T-cell (primary cell): Measurements from ENCODE around the gene LGALS7B. TPM values are rescaled to one million over a fixed set of nuclear protein-coding genes. Genes with fewer than 3 reads are reported as not detected.
"Not testable (repeated sequence)": the region's sequence is repeated elsewhere in the genome, so short reads cannot be mapped to it uniquely, and the experiment has no call there.

ENCODE experiments used
- ATAC-seq, 4 experiments: fragments of 200-7000 bp in 3 of 4; fragments of 150-1000 bp in 1 of 4; cut with Tn5 transposase; replicated peaks in 1 of 4; 1 replicate in 3 of 4; 2 replicates in 1 of 4; pipeline ENCODE4 v1.10.0; 2021; ENCODE audit warnings: moderate library complexity in 3 of 4, mild to moderate bottlenecking in 2 of 4, moderate number of reproducible peaks in 1 of 4
- CTCF ChIA-PET, 2 donors: fragments of 300-600 bp; sonication (Branson Sonifier 250); formaldehyde crosslinking; loops; one replicate each; lab custom pipeline; 2022; ENCODE audit warnings: antibody characterized with exemption in 2 of 2; lab: Charles Lee
- POLR2A ChIA-PET, 2 donors: fragments of 300-600 bp; sonication (Branson Sonifier 250); formaldehyde crosslinking; loops; one replicate each; lab custom pipeline; 2022; ENCODE audit warnings: antibody characterized with exemption in 2 of 2; lab: Charles Lee
- DNase-seq, 35 experiments: peaks; one replicate each; pipeline versions ENCODE4 v3.0.0 to v3.0.0-alpha.2; 2013 to 2023
- H3K27ac ChIP-seq: one replicate; pipeline ENCODE4 v1.5.1; 2013; ENCODE audit warnings: low read length
- H3K27me3 ChIP-seq, 2 experiments: replicated peaks in 1 of 2; 1 replicate in 1 of 2; 2 replicates in 1 of 2; pipeline versions ENCODE4 v1.6.1 to v1.7.0; 2013; ENCODE audit warnings: low read length in 1 of 2, mixed read lengths in 1 of 2; ENCODE audit not compliant: control insufficient read depth in 2 of 2, insufficient read depth in 2 of 2; ENCODE audit errors: extremely low read depth in 1 of 2
- H3K36me3 ChIP-seq, 2 donors: 1 replicate in 1 of 2; 2 replicates in 1 of 2; pipeline versions ENCODE4 v1.6.1 to v1.7.0; 2013; ENCODE audit warnings: low read length in 1 of 2; ENCODE audit not compliant: control insufficient read depth in 2 of 2, insufficient read depth in 1 of 2; ENCODE audit errors: extremely low read depth in 1 of 2
- H3K4me1 ChIP-seq, 2 experiments: 1 replicate in 1 of 2; 2 replicates in 1 of 2; pipeline versions ENCODE4 v1.6.1 to v1.7.0; 2013; ENCODE audit warnings: low read length in 2 of 2, mixed read lengths in 1 of 2; ENCODE audit not compliant: insufficient read depth in 2 of 2, control insufficient read depth in 1 of 2; ENCODE audit errors: extremely low read depth in 1 of 2
- H3K4me3 ChIP-seq, 2 donors: 1 replicate in 1 of 2; 2 replicates in 1 of 2; pipeline versions ENCODE4 v1.5.1 to v1.7.0; 2013; ENCODE audit warnings: mild to moderate bottlenecking in 2 of 2, low read length in 1 of 2, moderate library complexity in 1 of 2; ENCODE audit not compliant: control insufficient read depth in 1 of 2; ENCODE audit errors: extremely low read depth in 1 of 2
- H3K9me3 ChIP-seq: 2 replicates; pipeline ENCODE4 v1.7.0; 2013
- H3K27ac Mint-ChIP-seq, 2 donors: one replicate each; pipeline ENCODE4 v1.8.0; 2020 to 2021; ENCODE audit warnings: mild to moderate bottlenecking in 2 of 2, mixed read lengths in 2 of 2
- H3K27me3 Mint-ChIP-seq, 2 donors: one replicate each; pipeline ENCODE4 v1.8.0; 2021 to 2022; ENCODE audit warnings: mixed read lengths in 2 of 2
- H3K36me3 Mint-ChIP-seq: one replicate; pipeline ENCODE4 v1.8.0; 2021; ENCODE audit warnings: mixed read lengths
- H3K4me1 Mint-ChIP-seq, 3 donors: one replicate each; pipeline ENCODE4 v1.8.0; 2020 to 2022; ENCODE audit warnings: mixed read lengths in 3 of 3, mild to moderate bottlenecking in 1 of 3
- H3K4me3 Mint-ChIP-seq, 3 donors: one replicate each; pipeline ENCODE4 v1.8.0; 2020 to 2022; ENCODE audit warnings: mild to moderate bottlenecking in 3 of 3, mixed read lengths in 3 of 3, moderate library complexity in 3 of 3
- H3K9me3 Mint-ChIP-seq, 3 donors: one replicate each; pipeline ENCODE4 v1.8.0; 2020 to 2022; ENCODE audit warnings: mixed read lengths in 3 of 3
- WGBS: methylation state at CpG from one replicate; pipeline ENCODE4 v1.1.5; 2013; ENCODE audit warnings: missing lambda C conversion rate; ENCODE audit not compliant: insufficient coverage; 5-methylcytosine and 5-hydroxymethylcytosine counted together
- total RNA-seq, 35 experiments: library from RNA in 6 of 35; stranded (reverse) in 6 of 35; fragments of 120-200 nt in 1 of 35; gene quantifications; one replicate each; pipeline versions ENCODE4 v1.2.1 to v1.2.4 and lab custom pipeline; 2013 to 2026

The LGALS7B gene
- total RNA-seq, 5 donors from 2014 or later (not counting 1 experiment from before 2014, with no cell fraction given), result not detected

- H3K9me3 Mint-ChIP-seq, H3K9me3 ChIP-seq, DNase-seq, H3K4me1 Mint-ChIP-seq, H3K4me1 ChIP-seq, H3K27ac Mint-ChIP-seq, POLR2A ChIA-PET, H3K27me3 Mint-ChIP-seq, H3K36me3 Mint-ChIP-seq, ATAC-seq, H3K27me3 ChIP-seq, CTCF ChIA-PET, H3K4me3 Mint-ChIP-seq, H3K36me3 ChIP-seq, H3K27ac ChIP-seq, H3K4me3 ChIP-seq: not testable (repeated sequence)
- WGBS, result no CpG with 5 or more reads among the region's 2 CpGs
Observed at GRCh38 chr19:38754196-38754595, 34.8 kb upstream of the LGALS7B start.

- no peak overlapping the region for H3K27ac Mint-ChIP-seq
- POLR2A ChIA-PET, result no interaction called here
Observed at GRCh38 chr19:38759590-38760003, 29.4 kb upstream of the LGALS7B start.

GRCh38 chr19:38760805-38761517, 28.0 kb upstream of the LGALS7B start:
- ATAC-seq, DNase-seq, H3K27ac ChIP-seq, H3K27me3 ChIP-seq, H3K36me3 ChIP-seq, H3K27me3 Mint-ChIP-seq, H3K4me3 Mint-ChIP-seq, H3K27ac Mint-ChIP-seq, H3K4me1 Mint-ChIP-seq, H3K9me3 ChIP-seq, H3K4me3 ChIP-seq, H3K9me3 Mint-ChIP-seq, H3K36me3 Mint-ChIP-seq, H3K4me1 ChIP-seq: not testable (repeated sequence)
- ChIA-PET POLR2A (interaction anchor here in 1 of 2 donors (0.6 kb wide), 1 partner anchor 221 kb away, joined by 4 read pairs; no protein-coding TSS in a partner anchor), CTCF (interaction anchor here in 1 of 2 donors (0.7 to 0.8 kb wide), 2 partner anchors 127 to 366 kb away, joined by 3 read pairs; no protein-coding TSS in a partner anchor)
- 60% methylated on average over 1 of the region's 6 CpGs for WGBS

More at GRCh38 chr19:38759590-38760003, 29.4 kb upstream of the LGALS7B start:
- CTCF ChIA-PET, result no interaction called here
- Mint-ChIP-seq H3K4me3 (no peak overlapping the region), H3K9me3 (peaks cover 0 to 2% (median 0%) of the 10 kb centered on the region in 3 donors), H3K27me3 (no peaks in the 10 kb centered on the region), H3K4me1 (peaks cover 0 to 2% (median 0%) of the 10 kb centered on the region in 3 donors), H3K36me3 (no peaks in the 10 kb centered on the region)
- Histone ChIP-seq H3K27ac (no peak overlapping the region), H3K36me3 (no peaks in the 10 kb centered on the region), H3K27me3 (no peaks in the 10 kb centered on the region), H3K4me3 (no peak overlapping the region), H3K4me1 (no peaks in the 10 kb centered on the region), H3K9me3 (no peaks in the 10 kb centered on the region)
- no peak for DNase-seq
- no peak for ATAC-seq
- 92% methylated on average over 7 of the region's 10 CpGs for WGBS

- H3K27me3 ChIP-seq, H3K27ac ChIP-seq, H3K9me3 ChIP-seq, H3K4me3 ChIP-seq, H3K36me3 ChIP-seq, H3K9me3 Mint-ChIP-seq, ATAC-seq, H3K4me1 Mint-ChIP-seq, H3K36me3 Mint-ChIP-seq, H3K4me3 Mint-ChIP-seq, DNase-seq, H3K27ac Mint-ChIP-seq, H3K4me1 ChIP-seq, H3K27me3 Mint-ChIP-seq: not testable (repeated sequence)
- 77% methylated on average over 5 of the region's 9 CpGs for WGBS
- ChIA-PET CTCF (interaction anchor here in 1 of 2 donors (0.7 to 0.8 kb wide), 2 partner anchors 128 to 367 kb away, joined by 3 read pairs; no protein-coding TSS in a partner anchor), POLR2A (interaction anchor here in 1 of 2 donors (0.6 kb wide), 1 partner anchor 220 kb away, joined by 4 read pairs; no protein-coding TSS in a partner anchor)
Observed at GRCh38 chr19:38761884-38762389, 27.1 kb upstream of the LGALS7B start.

GRCh38 chr19:38763795-38764220, 25.2 kb upstream of the LGALS7B start:
- Mint-ChIP-seq H3K36me3 (no peaks in the 10 kb centered on the region), H3K27ac (no peak overlapping the region), H3K27me3 (no peaks in the 10 kb centered on the region), H3K4me3 (no peak overlapping the region), H3K9me3 (no peaks in the 10 kb centered on the region), H3K4me1 (peaks cover 0 to 2% (median 0%) of the 10 kb centered on the region in 3 donors)
- Histone ChIP-seq H3K9me3 (no peaks in the 10 kb centered on the region), H3K27ac (no peak overlapping the region), H3K36me3 (no peaks in the 10 kb centered on the region), H3K4me1 (no peaks in the 10 kb centered on the region), H3K4me3 (no peak overlapping the region), H3K27me3 (no peaks in the 10 kb centered on the region)
- POLR2A ChIA-PET, result no interaction called here
- no CpG with 5 or more reads among the region's 3 CpGs for WGBS
- ATAC-seq (no peak), DNase-seq (no peak)
- CTCF ChIA-PET, result no interaction called here

GRCh38 chr19:38765214-38765613, 23.8 kb upstream of the LGALS7B start:
- WGBS, result no CpG with 5 or more reads among the region's 2 CpGs
- Mint-ChIP-seq H3K4me1 (peaks cover 6 to 8% (median 6%) of the 10 kb centered on the region in 3 donors), H3K27me3 (no peaks in the 10 kb centered on the region), H3K9me3 (no peaks in the 10 kb centered on the region), H3K27ac (no peak overlapping the region), H3K36me3 (no peaks in the 10 kb centered on the region), H3K4me3 (no peak overlapping the region)
- CTCF ChIA-PET, result no interaction called here
- no peak overlapping the region for H3K4me3 ChIP-seq
- no peaks in the 10 kb centered on the region for H3K9me3 ChIP-seq
- no peaks in the 10 kb centered on the region for H3K36me3 ChIP-seq
- no peaks in the 10 kb centered on the region for H3K27me3 ChIP-seq
- H3K27ac ChIP-seq, result no peak overlapping the region
- POLR2A ChIA-PET, result interaction anchor here in 1 of 2 donors (0.5 kb wide), 1 partner anchor 123 kb away, joined by 8 read pairs; no protein-coding TSS in a partner anchor
- H3K4me1 ChIP-seq, result peaks cover 0 to 12% of the 10 kb centered on the region in 2 experiments
- no peak for DNase-seq
- no peak for ATAC-seq
